HFF-Myc (cell line): ENCODE results near the gene SYCE3.

Source experiments
- DNase-seq: peaks from one replicate; pipeline ENCODE4 v3.0.0-alpha.2; 2011; ENCODE audit warnings: low read depth; ENCODE audit errors: extremely low read depth
- H3K4me3 ChIP-seq: replicated peaks from 2 replicates; pipeline ENCODE4 v1.5.1; 2011; ENCODE audit warnings: low read depth, mild to moderate bottlenecking, control low read depth, low read length
- CTCF ChIP-seq: IDR thresholded peaks from 2 replicates; pipeline ENCODE4 v1.5.1; 2012; ENCODE audit warnings: mild to moderate bottlenecking, low read depth, low read length, control low read depth; ENCODE audit errors: missing control alignments

Gene SYCE3

DNA sequence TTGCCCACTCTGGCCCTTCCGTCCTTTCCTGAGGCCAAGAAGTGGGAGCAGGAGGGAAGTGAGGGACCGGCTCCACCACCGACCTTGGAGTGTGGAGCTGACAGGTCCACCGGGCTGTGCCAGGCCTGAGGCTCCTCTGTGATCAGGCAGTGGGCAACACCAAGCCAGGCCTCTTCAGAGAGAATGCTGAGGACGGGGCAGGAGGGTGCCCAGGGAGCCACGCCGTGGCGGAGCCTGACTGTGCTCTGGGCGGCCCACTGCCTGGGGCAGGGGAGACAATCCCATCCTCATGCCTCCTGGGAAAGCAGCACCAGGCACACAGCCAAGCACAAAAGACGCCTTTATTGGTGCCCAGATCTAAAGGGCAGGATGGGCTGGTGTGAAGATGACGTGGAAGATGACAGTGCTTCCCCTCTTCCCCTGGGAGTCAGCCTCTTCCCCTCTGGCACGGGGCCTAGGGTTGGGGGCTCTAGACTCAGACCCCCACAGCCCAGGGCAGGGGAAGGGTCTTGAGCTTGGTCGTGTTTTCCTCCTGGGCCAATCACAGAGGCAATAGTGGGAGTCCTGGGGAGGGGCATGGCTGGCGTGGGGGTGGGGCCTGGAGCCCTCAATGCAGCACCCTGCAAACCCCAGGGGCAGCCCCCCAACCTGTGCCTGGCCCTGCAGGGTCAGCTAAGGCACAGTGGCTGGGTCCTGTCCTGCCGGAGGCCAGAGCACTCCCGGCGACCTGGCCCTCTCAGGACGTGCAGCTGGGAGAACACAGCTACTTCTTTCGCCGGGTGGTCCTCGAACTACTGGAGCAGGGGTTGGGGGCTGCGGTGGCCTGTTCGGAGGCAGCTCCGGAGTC lies 59.9 kb downstream of the SYCE3 start:
- TF ChIP-seq CTCF = no peak
- DNase-seq = no peak
- no peak overlapping the region for H3K4me3 ChIP-seq

GRCh38 chr22:50502096-50502495 lies 60.6 kb downstream of the SYCE3 start:
- H3K4me3 ChIP-seq = no peak overlapping the region
- DNase-seq = no peak
- no peak for TF ChIP-seq CTCF
